ENCODE measurements around the gene C19orf33.

The C19orf33 gene

GRCh38 chr19:38280030-38280921 is 23.8 kb upstream of the C19orf33 start:
- no peak for DNase-seq

GRCh38 chr19:38281811-38282566 is 22.1 kb upstream of the C19orf33 start:
- DNase-seq, result no peak

- no peak for DNase-seq
Measured at GRCh38 chr19:38283271-38283670, 20.8 kb upstream of the C19orf33 start.

- DNase-seq, result no peak
Measured at GRCh38 chr19:38284422-38284821, 19.6 kb upstream of the C19orf33 start.

- no peak for DNase-seq
Measured at GRCh38 chr19:38285567-38285966, 18.5 kb upstream of the C19orf33 start.

- no peak for DNase-seq
Measured at GRCh38 chr19:38287604-38288003, 16.4 kb upstream of the C19orf33 start.

- no peak for DNase-seq
Measured at GRCh38 chr19:38288123-38288855, 15.8 kb upstream of the C19orf33 start.

- no peak for DNase-seq
Measured at GRCh38 chr19:38289955-38290354, 14.1 kb upstream of the C19orf33 start.

GRCh38 chr19:38290631-38291147 is 13.4 kb upstream of the C19orf33 start:
- DNase-seq, result peak; percentile 63

- DNase-seq, result no peak
Measured at GRCh38 chr19:38291855-38292254, 12.2 kb upstream of the C19orf33 start.

GRCh38 chr19:38293281-38293680 is 10.8 kb upstream of the C19orf33 start:
- no peak for DNase-seq

- DNase-seq, result no peak
Measured at GRCh38 chr19:38294090-38294489, 10.0 kb upstream of the C19orf33 start.

- DNase-seq, result no peak
Measured at GRCh38 chr19:38298821-38299680, 5.0 kb upstream of the C19orf33 start.

- DNase-seq, result no peak
Measured at GRCh38 chr19:38304352-38304865, 358 bp downstream of the C19orf33 start.

- DNase-seq, result peak; percentile 49
Measured at GRCh38 chr19:38304866-38305429, 897 bp downstream of the C19orf33 start.

- no peak for DNase-seq
Measured at GRCh38 chr19:38306236-38306635, 2.2 kb downstream of the C19orf33 start.

GRCh38 chr19:38307076-38307475 is 3.0 kb downstream of the C19orf33 start:
- DNase-seq, result no peak

GRCh38 chr19:38307597-38307996 is 3.5 kb downstream of the C19orf33 start:
- no peak for DNase-seq

- DNase-seq, result no peak
Measured at GRCh38 chr19:38308006-38308766, 4.1 kb downstream of the C19orf33 start.

GRCh38 chr19:38308926-38309614 is 5.0 kb downstream of the C19orf33 start:
- no peak for DNase-seq
